PC-3 (cell line): ENCODE data around the gene GIMAP8.

Experiments
- EZH2 ChIP-seq: fragments of 300-600 bp; sonication (generic); IDR thresholded peaks from one replicate; pipeline ENCODE4 v1.6.1; 2017; ENCODE audit warnings: antibody characterized with exemption, mild to moderate bottlenecking, low read length; ENCODE audit not compliant: unreplicated experiment
- TF ChIP-seq, protein P1 (sequence below): fragments of 300-600 bp; sonication (generic); conservative IDR thresholded peaks from 2 replicates; pipeline ENCODE4 v1.5.1; 2017; ENCODE audit warnings: antibody characterized with exemption, low read depth, mild to moderate bottlenecking, low read length

DNA sequence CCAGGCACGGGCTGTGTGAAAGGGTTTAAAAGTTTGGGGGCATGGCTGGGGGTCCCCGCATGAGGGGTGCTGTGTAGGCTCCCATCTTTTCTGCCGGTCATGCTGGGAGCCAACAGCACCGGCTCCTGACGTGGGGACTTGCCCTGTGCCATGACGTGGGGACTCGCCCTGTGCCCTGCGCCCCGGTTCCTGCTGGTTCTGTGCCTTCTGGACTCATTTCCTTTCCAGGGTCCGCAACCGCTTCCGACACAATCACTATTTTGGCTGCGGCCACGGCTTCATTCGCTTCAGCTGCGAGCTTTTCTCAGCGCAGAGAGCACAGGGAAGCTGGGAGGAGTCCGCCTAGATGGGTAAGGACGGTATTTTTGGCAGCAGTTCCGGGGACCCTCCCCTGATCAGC, 7.6 kb upstream of the GIMAP8 start:
- TF ChIP-seq, protein P1, sequence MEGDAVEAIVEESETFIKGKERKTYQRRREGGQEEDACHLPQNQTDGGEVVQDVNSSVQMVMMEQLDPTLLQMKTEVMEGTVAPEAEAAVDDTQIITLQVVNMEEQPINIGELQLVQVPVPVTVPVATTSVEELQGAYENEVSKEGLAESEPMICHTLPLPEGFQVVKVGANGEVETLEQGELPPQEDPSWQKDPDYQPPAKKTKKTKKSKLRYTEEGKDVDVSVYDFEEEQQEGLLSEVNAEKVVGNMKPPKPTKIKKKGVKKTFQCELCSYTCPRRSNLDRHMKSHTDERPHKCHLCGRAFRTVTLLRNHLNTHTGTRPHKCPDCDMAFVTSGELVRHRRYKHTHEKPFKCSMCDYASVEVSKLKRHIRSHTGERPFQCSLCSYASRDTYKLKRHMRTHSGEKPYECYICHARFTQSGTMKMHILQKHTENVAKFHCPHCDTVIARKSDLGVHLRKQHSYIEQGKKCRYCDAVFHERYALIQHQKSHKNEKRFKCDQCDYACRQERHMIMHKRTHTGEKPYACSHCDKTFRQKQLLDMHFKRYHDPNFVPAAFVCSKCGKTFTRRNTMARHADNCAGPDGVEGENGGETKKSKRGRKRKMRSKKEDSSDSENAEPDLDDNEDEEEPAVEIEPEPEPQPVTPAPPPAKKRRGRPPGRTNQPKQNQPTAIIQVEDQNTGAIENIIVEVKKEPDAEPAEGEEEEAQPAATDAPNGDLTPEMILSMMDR: no peak
- TF ChIP-seq EZH2: no peak
